OCI-LY7 (cell line): ENCODE measurements around the gene CCR7. TPM values are rescaled to one million over a fixed set of nuclear protein-coding genes. Genes with fewer than 3 reads are reported as not detected.
A peak's percentile ranks its signal among the peaks of the same experiment; 100 is the strongest.

ENCODE experiments used
- Bru-seq: library from RNA; stranded (reverse); fragments of 400-500 nt; gene quantifications from one replicate; lab custom pipeline; 2021; lab: Mats Ljungman, UMichigan
- BruChase-seq, 2 experiments: library from RNA; stranded (reverse); fragments of 400-500 nt; gene quantifications; one replicate each; lab custom pipeline; 2021; lab: Mats Ljungman, UMichigan
- BruUV-seq: library from RNA; stranded (reverse); fragments of 400-500 nt; replicated peaks from 2 replicates; lab custom pipeline; 2021; lab: Mats Ljungman, UMichigan
- CTCF ChIA-PET: fragments of 300-600 bp; sonication (Branson Sonifier 250); formaldehyde crosslinking; loops from one replicate; lab custom pipeline; 2022; ENCODE audit warnings: antibody characterized with exemption; ENCODE audit not compliant: unreplicated experiment; lab: Charles Lee
- POLR2A ChIA-PET: fragments of 300-600 bp; sonication (Branson Sonifier 250); formaldehyde crosslinking; loops from one replicate; lab custom pipeline; 2022; ENCODE audit warnings: antibody characterized with exemption; lab: Charles Lee
- DNase-seq: peaks from one replicate; pipeline ENCODE4 v3.0.0-alpha.2; 2015; ENCODE audit warnings: low spot score
- H2AFZ ChIP-seq: fragments of 200-600 bp; sonication (generic), shearing (Covaris generic); 2 replicates; pipeline ENCODE4 v1.6.1; 2014; ENCODE audit warnings: mild to moderate bottlenecking, antibody characterized with exemption, low read length, moderate library complexity
- H3K27ac ChIP-seq: fragments of 200-600 bp; sonication (generic); 2 replicates; pipeline ENCODE4 v1.5.1; 2014; ENCODE audit warnings: mixed run types, low read depth, mild to moderate bottlenecking, moderate library complexity, low read length, inconsistent platforms; ENCODE audit not compliant: poor library complexity, severe bottlenecking
- H3K36me3 ChIP-seq: fragments of 200-600 bp; sonication (generic); 2 replicates; pipeline ENCODE4 v1.6.1; 2014; ENCODE audit warnings: mild to moderate bottlenecking, antibody characterized with exemption, low read length, moderate library complexity, mixed read lengths; ENCODE audit not compliant: insufficient read depth
- H3K4me1 ChIP-seq: fragments of 200-600 bp; sonication (generic); 2 replicates; pipeline ENCODE4 v1.5.1; 2014; ENCODE audit warnings: mild to moderate bottlenecking, low read length; ENCODE audit not compliant: insufficient read depth, poor library complexity, severe bottlenecking
- H3K4me2 ChIP-seq: fragments of 200-600 bp; sonication (generic); 2 replicates; pipeline ENCODE4 v1.6.1; 2014; ENCODE audit warnings: mild to moderate bottlenecking, low read length
- H3K4me3 ChIP-seq: fragments of 200-600 bp; sonication (generic); 2 replicates; pipeline ENCODE4 v1.5.1; 2014; ENCODE audit warnings: mild to moderate bottlenecking, low read depth, low read length; ENCODE audit not compliant: poor library complexity, severe bottlenecking
- H3K79me2 ChIP-seq: fragments of 200-600 bp; sonication (generic); 2 replicates; pipeline ENCODE4 v1.6.1; 2016; ENCODE audit warnings: low read depth, mild to moderate bottlenecking, low read length, moderate library complexity, mixed read lengths; ENCODE audit not compliant: insufficient read depth
- H3K9me2 ChIP-seq: fragments of 200-600 bp; sonication (generic); 2 replicates; pipeline ENCODE4 v1.6.1; 2016; ENCODE audit warnings: mild to moderate bottlenecking, low read length, mixed read lengths; ENCODE audit not compliant: insufficient read depth
- H3K9me3 ChIP-seq: fragments of 200-600 bp; sonication (generic); 2 replicates; pipeline ENCODE4 v1.6.1; 2014; ENCODE audit warnings: mild to moderate bottlenecking, mixed run types, low read length, mixed read lengths
- H4K20me1 ChIP-seq: fragments of 200-600 bp; sonication (generic); 2 replicates; pipeline ENCODE4 v1.6.1; 2014; ENCODE audit warnings: mild to moderate bottlenecking, antibody characterized with exemption, low read length, moderate library complexity, mixed read lengths; ENCODE audit not compliant: insufficient read depth
- CTCF ChIP-seq: fragments of 200-600 bp; sonication (generic); conservative IDR thresholded peaks from 2 replicates; pipeline ENCODE4 v1.5.1; 2014; ENCODE audit warnings: mild to moderate bottlenecking, antibody characterized with exemption, low read length, moderate library complexity, mixed read lengths
- EZH2phosphoT487 ChIP-seq: fragments of 200-600 bp; sonication (generic); IDR thresholded peaks from 2 replicates; pipeline ENCODE4 v1.6.1; 2018; ENCODE audit warnings: low read depth, borderline replicate concordance, mild to moderate bottlenecking, mixed run types, antibody characterized with exemption, low read length, moderate library complexity, mixed read lengths
- intact Hi-C: fragments of 100-400 bp; cut with micrococcal nuclease; formaldehyde crosslinking; loops from one replicate; pipeline ENCODE4 v1.10.0; 2022; ENCODE audit not compliant: unreplicated experiment
- long read RNA-seq: library from polyadenylated mRNA; stranded (forward); transcript quantifications from one replicate; pipeline ENCODE4 v2.0.0, GENCODE V29; 2022
- total RNA-seq, 2 experiments: library from RNA; depleted of rRNA in 1 of 2; stranded (reverse); fragments of >200 nt in 1 of 2; shearing (Covaris generic) in 1 of 2; gene quantifications; 2 replicates each; pipeline ENCODE4 v1.2.3, GENCODE V29; 2014 to 2022

CCR7 gene
- 1.8 and 2.3 TPM in 2 replicates for total RNA-seq (2014; rRNA removed; shearing (Covaris generic))
- 0.48 TPM in 1 of 2 replicates, not detected in the other for total RNA-seq (2022)
- Bru-seq, nascent RNA = percentile 19 among the genes with signal in this experiment
- not detected for BruChase-seq, experiment 1, labeled RNA remaining after a 6-hour chase
- BruChase-seq, experiment 2, labeled RNA remaining after a 2-hour chase = percentile 12 among the genes with signal in this experiment
- long read RNA-seq, partial matches to known transcripts = 0 of 2 reads
- long read RNA-seq, other reads (novel, unspliced or antisense) = 0 of 2 reads

- Histone ChIP-seq H3K4me1 (peaks cover 50% of the 10 kb centered on the region), H3K4me3 (peak within 1 kb of the TSS; percentile 35), H4K20me1 (no peaks in the 10 kb centered on the region), H3K79me2 (no peaks in the 10 kb centered on the region), H2AFZ (peak within 1 kb of the TSS; percentile 45; the same call in 1 of the 2 replicates), H3K9me3 (peaks cover 10% of the 10 kb centered on the region; the same call in 1 of the 2 replicates), H3K4me2 (peak within 1 kb of the TSS; percentile 48), H3K27ac (no peak within 1 kb of the TSS), H3K9me2 (no peaks in the 10 kb centered on the region), H3K36me3 (no peaks in the 10 kb centered on the region)
- BruUV-seq = no TSS peak
- peak; percentile 75 for DNase-seq
- TF ChIP-seq EZH2phosphoT487 (no peak), CTCF (peak; percentile 27; the same call in 1 of the 2 replicates)
- POLR2A ChIA-PET = no interaction called here
- intact Hi-C loops = no loop called here
- CTCF ChIA-PET = interaction anchor here (0.8 kb wide), 1 partner anchor 10 kb away, joined by 3 read pairs; no protein-coding TSS in a partner anchor
Measured at GRCh38 chr17:40564883-40565768, at the start of gene CCR7. Gene CCR7 (minus strand): TSS chr17:40565472. CDS start chr17:40565409, 63 bp downstream.

- DNase-seq = no peak
- no TSS peak for BruUV-seq
- ChIA-PET POLR2A (interaction anchor here (0.6 to 1.4 kb wide), 5 partner anchors 10 to 1415 kb away, joined by 3 to 10 read pairs (median 4); partner anchors contain the start of gene RPL19), CTCF (interaction anchor here (0.8 to 1.4 kb wide), 3 partner anchors 13 to 1048 kb away, joined by 3 to 4 read pairs (median 3); no protein-coding TSS in a partner anchor)
- Histone ChIP-seq H3K9me2 (no peaks in the 10 kb centered on the region), H2AFZ (peak overlapping the region; percentile 58; the same call in 1 of the 2 replicates), H3K4me2 (peak overlapping the region; percentile 53), H3K36me3 (no peaks in the 10 kb centered on the region), H4K20me1 (no peaks in the 10 kb centered on the region), H3K27ac (peak overlapping the region; percentile 52), H3K9me3 (no peaks in the 10 kb centered on the region), H3K4me1 (peaks cover 19% of the 10 kb centered on the region), H3K4me3 (no peak overlapping the region), H3K79me2 (no peaks in the 10 kb centered on the region)
- TF ChIP-seq EZH2phosphoT487 = no peak
- intact Hi-C loops = loop anchor here (2.0 kb wide), 1 partner anchor 16 kb away; no protein-coding TSS in a partner anchor
Measured at GRCh38 chr17:40614431-40615067, 49.3 kb upstream of the CCR7 start.
